AML-193 (cell line): Measurements from ENCODE around the gene SLC22A14.

Source experiments
- DNase-seq, 2 experiments: peaks; one replicate each; lab custom pipeline; 2025; lab: John Stamatoyannopoulos, UW

Gene SLC22A14

GRCh38 chr3:38345879-38346586, 63.9 kb downstream of the SLC22A14 start:
- no peak for DNase-seq

- peak; percentile 85 to 88 for DNase-seq
These were observed 64.7 kb downstream of the SLC22A14 start, which contains the start of gene XYLB for GRCh38 chr3:38346587-38347410. XYLB (plus strand) TSS chr3:38346785; CDS start chr3:38346869, 84 bp downstream.

DNA sequence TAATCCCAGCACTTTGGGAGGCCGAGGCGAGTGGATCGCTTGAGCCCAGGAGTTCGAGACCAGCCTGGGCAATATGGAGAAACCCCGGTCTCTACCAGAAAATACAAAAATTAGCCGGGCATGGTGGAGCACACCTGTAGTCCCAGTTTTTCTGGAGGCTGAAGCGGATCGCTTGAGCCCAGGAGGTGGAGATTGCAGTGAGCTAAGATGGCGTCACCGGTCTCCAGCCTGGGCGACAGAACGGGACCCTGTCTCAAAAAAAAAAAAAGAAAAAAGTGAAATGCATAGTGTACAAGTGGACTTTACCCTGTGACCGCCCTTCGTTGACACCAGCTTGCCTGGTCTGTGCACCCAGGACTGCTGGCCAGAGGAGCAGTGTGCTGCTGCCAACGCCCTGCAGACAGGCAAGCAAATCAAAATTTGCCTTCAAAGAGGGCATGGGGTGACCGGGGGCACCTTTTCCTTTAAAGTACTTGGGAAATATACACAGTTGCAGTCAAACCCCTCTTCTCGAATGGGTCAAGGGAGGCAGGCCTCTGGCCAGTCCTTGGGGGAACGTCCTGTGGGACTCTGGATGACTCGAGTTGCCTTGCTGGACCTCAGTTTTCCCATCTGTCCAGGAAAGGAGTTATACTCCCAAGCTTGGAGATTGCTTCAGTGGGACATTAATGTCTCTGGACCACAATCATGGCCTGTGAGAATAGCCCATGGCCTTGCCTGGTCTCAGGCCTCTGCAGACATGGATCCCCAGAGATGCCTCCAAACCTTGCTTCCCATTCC, 65.5 kb downstream of the SLC22A14 start:
- DNase-seq: no peak

GRCh38 chr3:38348903-38349302, 66.8 kb downstream of the SLC22A14 start:
- DNase-seq: peak; percentile 49 to 68

GRCh38 chr3:38349684-38350359, 67.7 kb downstream of the SLC22A14 start:
- DNase-seq: no peak

GRCh38 chr3:38353151-38353550, 71.1 kb downstream of the SLC22A14 start:
- DNase-seq: no peak

- peak in 1 of 2 experiments; percentile 25 for DNase-seq
These were observed 72.7 kb downstream of the SLC22A14 start for GRCh38 chr3:38354588-38355330.

DNA sequence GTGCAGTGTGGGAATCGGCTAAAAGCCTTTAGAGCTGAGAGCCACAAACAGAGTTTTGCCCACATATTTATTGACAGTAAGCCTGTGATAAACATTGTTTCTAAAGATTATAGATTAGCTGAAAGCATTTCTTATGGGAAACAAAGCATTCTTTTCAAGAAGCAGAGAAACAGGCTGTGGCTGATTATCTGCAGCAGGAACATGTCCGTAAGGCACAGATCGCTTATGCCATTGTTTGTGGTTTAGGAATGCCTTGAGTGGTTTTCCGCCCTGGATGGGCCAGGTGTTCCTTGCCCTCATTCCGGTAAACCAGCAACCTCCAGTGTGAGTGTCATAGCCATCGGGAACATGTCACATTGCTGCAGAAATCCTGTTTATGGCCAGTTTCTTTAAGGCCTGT, 76.9 kb downstream of the SLC22A14 start:
- no peak for DNase-seq

- no peak for DNase-seq
These were observed 78.3 kb downstream of the SLC22A14 start for GRCh38 chr3:38360345-38360744.

DNA sequence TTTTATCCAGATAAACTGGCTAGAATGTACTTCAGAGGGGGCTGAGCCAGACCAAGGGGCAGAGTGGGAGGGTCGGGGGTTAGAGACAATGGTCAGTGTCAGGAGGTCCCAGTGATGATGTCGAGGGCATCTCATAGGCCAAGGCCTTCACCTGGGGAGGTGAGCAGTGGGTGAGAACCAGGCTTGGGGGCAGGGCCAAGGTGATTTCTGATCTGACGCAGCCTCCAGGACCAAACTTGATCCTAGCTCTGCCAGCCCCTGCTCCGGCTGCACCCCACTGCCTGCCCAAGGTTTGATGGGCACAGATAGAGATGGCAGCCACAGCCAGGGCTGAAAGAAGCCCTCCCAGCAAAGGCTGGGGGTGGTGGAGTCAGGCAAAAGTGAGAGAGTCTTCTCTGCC, 79.4 kb downstream of the SLC22A14 start:
- DNase-seq: no peak

GRCh38 chr3:38362825-38363224, 80.7 kb downstream of the SLC22A14 start:
- no peak for DNase-seq

DNA sequence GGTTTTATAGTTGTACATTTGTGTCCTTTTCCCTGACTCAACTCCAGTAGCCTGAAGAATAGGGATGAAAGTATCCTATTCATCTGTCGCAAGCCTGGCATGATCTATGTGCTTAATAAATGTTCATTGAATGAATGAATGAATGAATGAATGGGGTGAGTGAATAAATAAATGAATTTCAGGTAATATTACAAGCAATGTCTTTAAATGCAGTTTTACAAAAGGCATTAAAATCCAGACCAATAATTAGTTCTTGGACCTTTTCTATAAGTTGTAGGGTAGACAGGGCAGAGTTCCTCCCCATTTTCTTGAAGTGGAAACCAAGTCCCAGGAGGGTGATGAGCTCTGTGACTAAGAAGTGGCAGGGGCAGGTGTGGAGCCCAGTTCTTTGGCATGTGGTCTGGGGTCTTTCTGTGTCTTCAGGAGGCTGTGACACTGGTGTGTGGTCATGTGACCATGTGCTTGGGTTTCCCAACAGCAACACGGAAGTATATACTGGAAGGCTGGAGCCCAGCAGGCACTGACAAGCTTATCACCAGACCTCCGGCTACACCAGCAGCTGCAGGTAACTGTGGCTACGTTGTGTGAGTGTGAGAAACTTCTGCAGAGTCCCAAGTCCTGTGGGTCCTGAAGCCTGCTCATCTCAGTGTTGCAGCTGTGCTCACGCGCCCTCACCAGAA, 82.8 kb downstream of the SLC22A14 start:
- no peak for DNase-seq

DNA sequence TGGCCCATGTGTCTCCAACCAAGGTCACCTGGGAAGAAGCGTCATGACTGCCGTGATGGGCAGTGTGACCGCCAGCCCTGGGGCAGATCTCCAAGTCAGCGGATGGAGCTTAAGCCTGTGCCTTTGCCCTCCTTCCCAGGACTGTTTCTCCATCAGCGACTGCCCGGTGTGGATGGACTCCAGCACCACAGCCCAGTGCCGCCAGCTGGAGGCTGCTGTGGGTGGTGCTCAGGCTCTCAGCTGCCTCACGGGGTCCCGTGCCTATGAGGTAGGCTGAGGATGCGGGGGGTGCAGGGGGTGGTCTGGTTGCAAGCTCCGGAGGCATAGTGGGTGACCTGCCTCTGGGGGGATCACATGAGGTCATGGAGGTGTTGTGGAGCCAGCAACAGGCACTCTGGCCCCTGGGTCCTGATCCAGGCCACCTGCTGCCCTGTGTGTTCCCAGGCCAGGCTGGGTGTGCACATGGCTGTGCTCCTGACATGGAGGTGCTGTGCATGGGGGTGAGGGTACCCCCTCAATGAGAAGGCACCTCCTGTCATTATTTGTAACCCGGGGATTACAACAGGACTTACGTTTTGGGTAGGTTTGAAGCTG, 83.5 kb downstream of the SLC22A14 start:
- no peak for DNase-seq

- DNase-seq: no peak
These were observed 84.0 kb downstream of the SLC22A14 start for GRCh38 chr3:38366082-38366481.

GRCh38 chr3:38367779-38368178, 85.7 kb downstream of the SLC22A14 start:
- DNase-seq: no peak
